ENCODE measurements around the gene CA9. TPM values are rescaled to one million over a fixed set of nuclear protein-coding genes. Genes with fewer than 3 reads are reported as not detected.
"Not testable (repeated sequence)": the region's sequence is repeated elsewhere in the genome, so short reads cannot be mapped to it uniquely, and the experiment has no call there.

Gene CA9
- total RNA-seq, 1 donor from 2014 or later: 1.1 TPM

DNA sequence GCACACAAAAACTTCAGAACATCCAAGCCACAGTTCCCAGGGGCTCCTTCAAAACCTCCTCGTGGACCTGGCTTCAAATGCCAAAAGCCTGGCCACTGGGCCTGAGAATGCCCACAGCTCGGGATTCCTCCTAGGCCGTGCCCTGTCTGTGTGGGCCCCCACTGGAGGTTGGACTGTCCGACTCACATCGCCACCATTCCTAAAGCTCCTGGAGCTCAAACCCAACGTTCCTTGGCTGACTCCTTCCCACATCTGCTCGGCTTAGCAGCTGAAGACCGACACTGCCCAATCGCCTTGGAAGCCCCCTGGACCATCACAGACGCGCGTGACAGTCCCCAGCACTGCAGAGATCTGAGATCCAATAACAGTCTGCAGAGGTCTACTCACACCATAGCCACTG is 30.7 kb upstream of the CA9 start:
- H3K27ac Mint-ChIP-seq: no peak overlapping the region
- H3K9me3 Mint-ChIP-seq: peaks cover 7% of the 10 kb centered on the region
- no peak for DNase-seq (ENCODE audit: low spot score in 2 of 2, unreplicated experiment in 2 of 2)
- no peak overlapping the region for H3K4me3 Mint-ChIP-seq
- H3K4me1 Mint-ChIP-seq: peaks cover 14% of the 10 kb centered on the region
- H3K27me3 Mint-ChIP-seq (ENCODE audit: low read depth): no peaks in the 10 kb centered on the region
- TF ChIP-seq CTCF (IDR thresholded peaks at IDR 0.05; ENCODE audit: unreplicated experiment): no peak
- peaks cover 17% of the 10 kb centered on the region for H3K36me3 Mint-ChIP-seq

DNA sequence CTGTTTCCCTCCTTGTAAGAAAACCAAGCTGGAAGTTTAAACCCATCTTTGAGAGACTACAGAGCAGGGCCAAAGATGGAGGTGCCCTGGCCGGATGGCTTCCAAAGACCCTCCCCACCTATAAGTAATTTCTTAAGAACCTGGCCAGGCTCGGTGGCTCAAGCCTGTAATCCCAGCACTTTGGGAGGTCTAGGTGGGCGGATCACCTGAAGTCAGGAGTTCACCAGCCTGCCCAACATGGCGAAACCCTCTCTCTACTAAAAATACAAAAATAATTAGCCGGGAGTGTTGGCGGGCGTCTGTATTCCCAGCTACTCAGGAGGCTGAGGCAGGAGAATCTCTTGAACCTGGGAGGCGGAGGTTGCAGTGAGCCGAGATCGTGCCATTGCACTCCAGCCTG is 28.0 kb upstream of the CA9 start:
- H3K4me1 Mint-ChIP-seq: peaks cover 15% of the 10 kb centered on the region
- peaks cover 11% of the 10 kb centered on the region for H3K36me3 Mint-ChIP-seq
- not testable (repeated sequence) for H3K27me3 Mint-ChIP-seq (ENCODE audit: low read depth); DNase-seq (ENCODE audit: low spot score in 2 of 2, unreplicated experiment in 2 of 2); H3K9me3 Mint-ChIP-seq
- H3K4me3 Mint-ChIP-seq: peak overlapping the region; percentile 83
- H3K27ac Mint-ChIP-seq: peak overlapping the region; percentile 99

DNA sequence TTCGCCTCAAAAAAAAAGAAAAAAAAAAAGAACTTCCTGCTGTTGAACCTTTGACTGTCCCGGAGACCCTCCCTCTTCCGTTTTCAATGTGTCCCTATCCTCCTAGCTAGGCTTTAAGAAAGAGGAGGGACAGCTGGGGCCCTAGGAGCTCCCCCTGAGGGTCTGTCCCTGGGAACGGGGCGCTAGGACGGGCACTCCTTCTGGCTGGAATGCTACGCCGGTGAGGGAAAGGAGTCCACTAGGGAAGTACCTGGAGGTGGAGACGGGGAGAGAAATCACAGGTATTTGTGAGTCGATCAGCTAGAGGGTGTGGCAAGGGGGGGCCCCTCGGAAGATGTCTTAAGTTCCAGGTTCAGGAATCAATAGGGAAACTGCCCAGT is 27.6 kb upstream of the CA9 start:
- Mint-ChIP-seq H3K36me3 (peaks cover 7% of the 10 kb centered on the region), H3K9me3 (peaks cover 5% of the 10 kb centered on the region), H3K27me3 (ENCODE audit: low read depth) (no peaks in the 10 kb centered on the region), H3K4me1 (peaks cover 15% of the 10 kb centered on the region), H3K4me3 (peak overlapping the region; percentile 83), H3K27ac (peak overlapping the region; percentile 99)
- DNase-seq (ENCODE audit: low spot score in 2 of 2, unreplicated experiment in 2 of 2): peak; percentile 39 to 75
- no peak for TF ChIP-seq CTCF (IDR thresholded peaks at IDR 0.05; ENCODE audit: unreplicated experiment)

GRCh38 chr9:35646533-35647265 is 27.0 kb upstream of the CA9 start:
- H3K4me3 Mint-ChIP-seq: peak overlapping the region; percentile 83
- H3K9me3 Mint-ChIP-seq: no peaks in the 10 kb centered on the region
- peak; percentile 89 to 96 for DNase-seq (ENCODE audit: low spot score in 2 of 2, unreplicated experiment in 2 of 2)
- peaks cover 15% of the 10 kb centered on the region for H3K4me1 Mint-ChIP-seq
- TF ChIP-seq CTCF (IDR thresholded peaks at IDR 0.05; ENCODE audit: unreplicated experiment): peak; percentile 93
- peaks cover 2% of the 10 kb centered on the region for H3K36me3 Mint-ChIP-seq
- no peaks in the 10 kb centered on the region for H3K27me3 Mint-ChIP-seq (ENCODE audit: low read depth)
- peak overlapping the region; percentile 99 for H3K27ac Mint-ChIP-seq

- no peak overlapping the region for H3K27ac Mint-ChIP-seq
- no peaks in the 10 kb centered on the region for H3K36me3 Mint-ChIP-seq
- no peak for TF ChIP-seq CTCF (IDR thresholded peaks at IDR 0.05; ENCODE audit: unreplicated experiment)
- H3K27me3 Mint-ChIP-seq (ENCODE audit: low read depth): no peaks in the 10 kb centered on the region
- H3K9me3 Mint-ChIP-seq: no peaks in the 10 kb centered on the region
- no peak for DNase-seq (ENCODE audit: low spot score in 2 of 2, unreplicated experiment in 2 of 2)
- H3K4me3 Mint-ChIP-seq: no peak overlapping the region
- peaks cover 13% of the 10 kb centered on the region for H3K4me1 Mint-ChIP-seq
Observed at GRCh38 chr9:35649431-35650340, 24.0 kb upstream of the CA9 start.
